Measurements from ENCODE around the gene CDH13. TPM values are rescaled to one million over a fixed set of nuclear protein-coding genes. Genes with fewer than 3 reads are reported as not detected.

Gene CDH13
- total and polyA plus RNA-seq, 12 donors, result 0.86 to 30.6 (median 2.4) TPM

- no peaks in the 10 kb centered on the region for H3K4me1 ChIP-seq (replicated peaks in 1 of 2)
- no peaks in the 10 kb centered on the region for H3K9me3 ChIP-seq (replicated peaks in 1 of 3)
- no peak for TF ChIP-seq CTCF (IDR thresholded peaks at IDR 0.05)
- no peak for TF ChIP-seq POLR2A (IDR thresholded peaks at IDR 0.05)
- H3K36me3 ChIP-seq (replicated peaks in 1 of 2), result no peaks in the 10 kb centered on the region
- WGBS, 4 donors, result 69 to 85% (median 73%) methylated on average over 2 of the region's 2 CpGs
- DNase-seq, result no peak
- H3K27ac ChIP-seq, result no peak overlapping the region
- H3K27me3 ChIP-seq, result no peaks in the 10 kb centered on the region
- H3K4me3 ChIP-seq, result no peak overlapping the region
- intact Hi-C loops (cut with DNase I), result no loop called here
These were observed 102.1 kb downstream of the CDH13 start for GRCh38 chr16:82728901-82729300.

- Histone ChIP-seq H3K9me3 (replicated peaks in 1 of 3) (no peaks in the 10 kb centered on the region), H3K4me3 (no peak overlapping the region), H3K27ac (no peak overlapping the region), H3K36me3 (replicated peaks in 1 of 2) (no peaks in the 10 kb centered on the region), H3K27me3 (no peaks in the 10 kb centered on the region), H3K4me1 (replicated peaks in 1 of 2) (no peaks in the 10 kb centered on the region)
- DNase-seq, result no peak
- intact Hi-C loops (cut with DNase I), result no loop called here
- no peak for TF ChIP-seq POLR2A (IDR thresholded peaks at IDR 0.05)
- no peak for TF ChIP-seq CTCF (IDR thresholded peaks at IDR 0.05)
- 81 to 98% (median 88%) methylated on average over 2 of the region's 2 CpGs for WGBS, 4 donors
These were observed 104.1 kb downstream of the CDH13 start for GRCh38 chr16:82730901-82731300.

GRCh38 chr16:82732461-82732860 is 105.7 kb downstream of the CDH13 start:
- intact Hi-C loops (cut with DNase I), result no loop called here

GRCh38 chr16:82735186-82735585 is 108.4 kb downstream of the CDH13 start:
- DNase-seq, result peak in 1 of 7 donors; percentile 16
- H3K36me3 ChIP-seq (replicated peaks in 1 of 2), result no peaks in the 10 kb centered on the region
- WGBS, 4 donors, result 23 to 43% (median 27%) methylated on average over 3 of the region's 3 CpGs
- no peak overlapping the region for H3K27ac ChIP-seq
- intact Hi-C loops (cut with DNase I), result no loop called here
- no peaks in the 10 kb centered on the region for H3K4me1 ChIP-seq (replicated peaks in 1 of 2)
- no peaks in the 10 kb centered on the region for H3K27me3 ChIP-seq
- TF ChIP-seq POLR2A (IDR thresholded peaks at IDR 0.05) (no peak), CTCF (IDR thresholded peaks at IDR 0.05) (no peak)
- no peaks in the 10 kb centered on the region for H3K9me3 ChIP-seq (replicated peaks in 1 of 3)
- H3K4me3 ChIP-seq, result no peak overlapping the region

More at GRCh38 chr16:82732461-82732860, 105.7 kb downstream of the CDH13 start:
- H3K4me3 ChIP-seq, result no peak overlapping the region
- no peaks in the 10 kb centered on the region for H3K36me3 ChIP-seq (replicated peaks in 1 of 2)
- no peaks in the 10 kb centered on the region for H3K27me3 ChIP-seq
- 73 to 87% (median 81%) methylated on average over 3 of the region's 3 CpGs for WGBS, 4 donors
- DNase-seq, result no peak
- TF ChIP-seq POLR2A (IDR thresholded peaks at IDR 0.05), result no peak
- no peak overlapping the region for H3K27ac ChIP-seq
- H3K4me1 ChIP-seq (replicated peaks in 1 of 2), result no peaks in the 10 kb centered on the region
- no peaks in the 10 kb centered on the region for H3K9me3 ChIP-seq (replicated peaks in 1 of 3)

- intact Hi-C loops (cut with DNase I), result no loop called here
- no peak overlapping the region for H3K27ac ChIP-seq
These were observed 108.9 kb downstream of the CDH13 start for GRCh38 chr16:82735673-82736091.

More at GRCh38 chr16:82735673-82736091, 108.9 kb downstream of the CDH13 start:
- 62 to 74% (median 64%) methylated on average over 5 of the region's 5 CpGs for WGBS, 4 donors
- Histone ChIP-seq H3K27me3 (no peaks in the 10 kb centered on the region), H3K36me3 (replicated peaks in 1 of 2) (no peaks in the 10 kb centered on the region), H3K4me3 (no peak overlapping the region), H3K4me1 (replicated peaks in 1 of 2) (no peaks in the 10 kb centered on the region), H3K9me3 (replicated peaks in 1 of 3) (no peaks in the 10 kb centered on the region)
- DNase-seq, result no peak
- no peak for TF ChIP-seq CTCF (IDR thresholded peaks at IDR 0.05)
- TF ChIP-seq POLR2A (IDR thresholded peaks at IDR 0.05), result no peak

All from adrenal gland (tissue), 12 donors.